ENCODE data around the gene U2AF2.
A peak's percentile ranks its signal among the peaks of the same experiment; 100 is the strongest.

The U2AF2 gene

DNA sequence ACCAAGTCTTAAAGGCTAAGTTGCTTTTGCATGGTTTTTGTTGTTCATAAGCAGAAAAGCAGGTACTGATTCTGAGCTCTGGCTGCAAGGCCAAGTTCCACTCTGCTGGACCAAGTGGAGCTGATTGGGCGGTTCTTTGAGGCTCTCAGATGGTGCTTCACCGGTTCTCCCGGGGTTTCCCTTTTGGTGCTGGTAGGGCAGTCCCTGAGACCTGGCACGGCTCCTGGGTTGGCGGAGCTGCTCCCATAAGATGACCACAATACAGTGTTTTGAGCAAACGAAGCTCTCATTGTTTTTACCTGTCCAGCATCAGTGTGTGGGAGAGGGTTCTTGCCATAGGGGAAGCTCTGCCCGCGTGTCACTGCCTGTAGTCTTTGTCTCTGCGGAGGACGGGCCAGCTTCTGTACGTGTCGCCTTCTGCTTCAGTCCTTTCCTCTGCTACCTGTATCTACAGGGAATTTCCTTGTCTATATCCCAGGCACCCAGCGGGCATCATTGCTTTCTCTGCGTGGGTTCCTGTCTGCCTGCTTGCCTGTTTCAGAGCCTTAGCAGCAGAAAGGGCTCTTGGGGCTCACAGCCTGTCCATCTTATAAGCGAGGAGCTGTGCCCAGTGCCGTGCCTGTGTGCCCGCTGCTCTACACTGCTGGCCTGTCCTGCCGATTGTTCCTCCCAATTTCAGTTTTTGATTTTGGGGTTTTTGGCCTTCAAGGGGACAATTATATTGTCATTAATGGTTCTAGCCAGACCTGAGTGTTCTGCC is 2.3 kb downstream of the U2AF2 start:
- DNase-seq (ENCODE audit: low spot score): no peak

DNA sequence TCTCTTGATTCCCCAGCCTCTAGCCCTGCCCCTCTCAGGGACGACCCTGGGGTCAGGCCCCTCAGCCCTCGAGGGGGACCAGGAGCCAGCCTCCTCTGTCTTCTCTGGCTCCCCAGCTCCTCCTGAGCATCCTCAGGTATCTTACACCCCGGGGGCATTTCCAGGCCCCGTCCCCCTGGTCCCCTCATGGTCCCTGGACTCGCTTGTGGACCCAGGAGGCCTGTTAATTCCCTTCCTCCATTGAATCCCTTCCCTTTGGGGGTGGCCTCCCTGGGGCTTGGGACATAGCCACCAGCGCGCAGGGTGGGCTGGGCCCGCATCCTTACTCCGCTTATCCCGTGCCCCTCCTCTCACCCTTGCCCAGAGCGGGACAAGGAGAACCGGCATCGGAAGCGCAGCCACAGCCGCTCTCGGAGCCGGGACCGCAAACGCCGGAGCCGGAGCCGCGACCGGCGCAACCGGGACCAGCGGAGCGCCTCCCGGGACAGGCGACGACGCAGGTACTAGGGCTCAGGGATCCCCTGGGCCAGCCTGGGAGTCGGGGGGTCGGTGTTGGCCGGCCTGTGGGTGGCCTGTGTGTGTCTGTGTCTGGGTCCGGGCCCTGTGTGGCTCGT is 4.1 kb downstream of the U2AF2 start:
- no peak for DNase-seq (ENCODE audit: low spot score)

DNA sequence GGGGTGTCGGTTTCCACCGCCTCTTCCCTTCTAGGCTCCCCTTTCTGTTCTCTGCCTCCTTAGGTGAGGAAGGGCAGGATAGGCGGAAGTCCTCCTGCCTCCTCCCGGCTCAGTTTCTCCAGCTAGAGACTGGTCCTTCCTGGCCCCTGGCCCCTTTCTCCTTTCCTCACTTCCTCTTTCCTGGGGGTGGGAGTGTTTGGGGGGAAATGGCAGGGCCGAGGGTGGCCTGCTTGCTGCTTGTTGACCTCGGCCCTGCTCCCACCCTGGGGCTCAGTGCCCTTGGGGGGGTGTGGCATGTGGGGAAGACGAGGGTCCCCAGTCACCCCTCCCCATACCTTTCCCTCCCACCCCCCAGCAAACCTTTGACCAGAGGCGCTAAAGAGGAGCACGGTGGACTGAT is 5.0 kb downstream of the U2AF2 start:
- DNase-seq (ENCODE audit: low spot score): no peak

DNA sequence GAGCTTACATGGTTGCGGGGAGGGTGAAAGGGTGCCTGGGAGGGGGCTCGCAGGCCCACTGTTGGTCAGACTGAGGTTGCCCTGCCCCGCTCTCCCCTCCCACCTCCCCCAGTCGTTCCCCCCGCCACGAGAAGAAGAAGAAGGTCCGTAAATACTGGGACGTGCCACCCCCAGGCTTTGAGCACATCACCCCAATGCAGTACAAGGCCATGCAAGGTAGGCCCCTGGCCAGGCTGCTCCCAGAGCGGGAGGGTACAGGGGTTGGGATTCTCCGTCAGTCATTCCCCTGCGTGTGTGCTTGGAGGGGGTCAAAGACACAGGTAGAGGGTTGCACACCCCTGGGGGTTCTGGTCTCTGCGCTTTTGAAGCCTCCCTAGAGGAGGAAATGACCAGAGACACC is 5.6 kb downstream of the U2AF2 start:
- no peak for DNase-seq (ENCODE audit: low spot score)

DNA sequence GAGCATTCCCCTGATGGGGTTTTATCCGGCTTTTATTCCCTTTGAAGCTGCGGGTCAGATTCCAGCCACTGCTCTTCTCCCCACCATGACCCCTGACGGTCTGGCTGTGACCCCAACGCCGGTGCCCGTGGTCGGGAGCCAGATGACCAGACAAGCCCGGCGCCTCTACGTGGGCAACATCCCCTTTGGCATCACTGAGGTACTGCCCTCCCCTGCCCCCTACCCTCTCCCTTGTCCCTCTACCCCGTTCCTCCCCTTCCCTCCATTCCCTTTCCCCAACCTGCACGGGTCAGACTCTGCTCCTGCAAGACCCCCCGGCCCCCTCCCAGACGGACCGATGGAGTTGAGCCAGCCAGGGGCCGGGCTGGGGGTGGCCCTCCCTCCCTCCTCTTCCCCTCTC is 6.2 kb downstream of the U2AF2 start:
- DNase-seq (ENCODE audit: low spot score): no peak

DNA sequence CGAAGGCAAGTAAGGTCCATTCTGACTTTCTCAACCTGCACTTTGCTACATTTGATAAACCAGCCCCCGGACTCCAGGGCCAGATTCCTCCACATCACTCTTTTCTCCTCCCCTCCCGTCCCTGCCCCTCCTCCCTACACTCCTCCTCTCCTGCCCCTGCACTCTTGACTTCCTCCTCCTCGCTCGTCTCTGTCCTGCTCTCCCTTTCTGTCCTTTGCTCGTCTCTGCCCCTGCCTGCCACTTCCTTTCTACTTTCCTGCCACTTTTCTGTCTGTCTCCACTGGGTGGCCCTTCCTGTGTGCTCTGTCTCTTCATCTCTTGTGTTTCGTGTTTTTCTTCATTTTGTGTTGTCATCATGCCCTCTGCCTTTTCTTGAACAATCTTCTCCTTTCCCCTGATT is 7.0 kb downstream of the U2AF2 start:
- DNase-seq (ENCODE audit: low spot score): no peak

DNA sequence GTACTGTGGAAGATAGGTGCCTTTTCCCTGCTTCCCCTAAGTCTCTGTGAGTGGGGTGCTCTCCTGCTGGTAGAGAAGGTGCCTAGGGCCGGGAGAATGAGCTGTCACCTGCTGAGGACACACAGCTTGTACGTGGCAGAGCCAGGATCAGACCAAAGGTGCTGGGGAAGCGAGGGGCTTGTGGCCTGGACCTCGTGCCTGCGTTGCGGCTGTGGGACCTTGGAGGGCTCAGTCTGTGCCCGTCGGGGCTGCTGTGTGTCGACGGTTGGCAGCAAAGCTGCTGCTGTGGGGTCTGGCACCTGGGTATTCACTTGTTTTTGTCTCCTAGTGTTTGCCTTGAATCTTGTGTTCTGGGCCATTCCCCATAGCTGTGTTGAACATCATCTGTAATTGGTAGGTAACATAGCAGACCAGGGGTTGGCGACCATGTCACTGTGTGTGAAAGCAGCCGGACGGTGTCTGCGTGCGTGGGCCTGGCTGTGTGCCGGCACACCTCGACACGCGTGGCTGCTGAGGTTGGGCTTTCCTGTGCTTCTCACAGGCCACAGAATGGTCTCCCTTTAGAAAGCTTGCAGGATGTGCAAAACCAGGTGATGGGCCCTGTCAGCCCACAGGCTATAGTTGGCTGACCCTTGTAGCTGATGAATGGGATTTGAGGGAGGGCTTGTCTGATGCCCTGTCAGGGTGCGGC is 9.2 kb downstream of the U2AF2 start:
- no peak for DNase-seq (ENCODE audit: low spot score)

DNA sequence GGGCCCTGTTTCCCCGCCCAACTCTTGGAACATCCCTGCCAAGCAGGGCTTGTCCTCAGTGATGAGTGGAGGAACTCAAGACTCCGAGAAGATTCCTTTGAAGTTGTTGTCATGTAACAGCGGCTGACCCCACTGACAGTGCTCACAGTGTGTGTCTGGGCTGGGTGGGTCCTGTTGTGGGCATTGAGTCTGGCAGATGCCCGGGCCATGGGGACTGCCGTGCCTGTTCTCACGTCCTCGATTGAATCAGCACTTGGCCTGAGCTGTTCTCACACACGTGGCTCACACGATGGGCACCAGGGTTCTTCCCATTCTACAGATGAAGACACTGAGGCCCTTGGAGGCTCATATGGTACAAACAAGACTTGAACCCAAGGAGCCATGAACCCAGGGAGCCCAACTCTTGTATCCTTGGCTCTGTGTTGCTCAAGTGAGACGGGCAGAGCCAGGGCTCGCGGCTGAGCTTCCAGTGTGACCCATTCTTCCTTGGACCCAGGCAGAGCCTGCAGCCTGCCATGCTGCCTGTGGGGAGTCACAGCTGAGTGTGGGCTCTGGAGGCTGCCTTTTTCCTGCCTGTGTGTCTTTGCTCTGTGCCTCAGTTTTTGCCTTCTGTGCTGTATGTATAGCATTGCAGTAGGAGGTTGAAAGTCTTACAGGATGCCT is 11.6 kb downstream of the U2AF2 start:
- no peak for DNase-seq (ENCODE audit: low spot score)

DNA sequence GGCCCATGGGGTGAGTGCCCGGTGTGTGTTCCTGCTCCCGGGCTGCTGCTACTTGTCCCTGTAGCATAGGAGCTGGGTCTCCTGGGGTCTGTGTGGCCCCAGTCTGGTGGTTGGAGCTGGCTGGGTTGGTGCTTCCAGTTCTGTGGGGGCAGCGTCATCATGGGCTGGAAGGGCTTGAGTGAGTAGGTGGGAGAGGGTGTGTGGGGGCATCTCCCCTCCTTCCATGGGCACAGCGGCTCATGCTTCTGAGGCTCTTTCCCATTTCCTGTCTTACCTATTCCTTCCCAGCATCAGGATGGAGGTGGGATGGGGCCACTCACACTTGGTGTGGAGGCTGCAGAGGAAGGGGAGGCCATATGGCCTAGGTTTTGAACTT is 12.2 kb downstream of the U2AF2 start:
- no peak for DNase-seq (ENCODE audit: low spot score)

DNA sequence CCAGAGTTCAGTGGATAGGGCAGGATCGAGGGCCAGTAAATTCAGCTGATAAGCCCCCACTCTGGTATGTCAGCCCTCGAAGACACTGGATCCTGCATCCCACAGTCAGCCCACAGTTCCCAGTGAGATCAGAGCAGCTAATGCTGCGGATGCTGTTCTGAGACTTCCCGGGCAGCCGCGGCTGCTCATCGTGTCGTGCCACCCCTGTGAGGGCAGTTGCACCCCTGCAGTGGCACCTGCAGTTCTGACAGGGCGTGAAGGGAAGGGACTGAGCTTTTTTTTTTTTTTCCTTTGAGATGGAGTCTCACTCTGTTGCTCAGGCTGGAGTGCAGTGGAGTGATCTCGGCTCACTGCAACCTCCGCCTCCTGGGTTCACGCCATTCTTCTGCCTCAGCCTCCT is 12.7 kb downstream of the U2AF2 start:
- no peak for DNase-seq (ENCODE audit: low spot score)

DNA sequence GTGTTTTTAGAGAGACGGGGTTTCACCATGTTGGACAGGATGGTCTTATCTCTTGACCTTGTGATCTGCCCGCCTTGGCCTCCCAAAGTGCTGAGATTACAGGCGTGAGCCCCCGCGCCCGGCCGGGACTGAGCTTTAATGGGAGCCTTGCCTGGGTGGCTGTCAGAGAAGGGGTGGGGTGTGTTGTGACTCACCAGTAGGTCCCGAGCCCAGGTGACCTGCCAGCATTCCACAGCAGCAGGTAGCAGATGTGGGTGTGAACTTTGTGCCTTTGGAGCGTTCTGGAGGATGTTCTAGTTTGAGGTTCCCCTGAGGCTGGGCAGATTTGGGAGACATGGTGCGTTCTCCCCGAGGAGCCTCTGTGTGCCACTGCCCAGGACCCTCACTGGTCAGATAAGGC is 13.1 kb downstream of the U2AF2 start:
- no peak for DNase-seq (ENCODE audit: low spot score)

DNA sequence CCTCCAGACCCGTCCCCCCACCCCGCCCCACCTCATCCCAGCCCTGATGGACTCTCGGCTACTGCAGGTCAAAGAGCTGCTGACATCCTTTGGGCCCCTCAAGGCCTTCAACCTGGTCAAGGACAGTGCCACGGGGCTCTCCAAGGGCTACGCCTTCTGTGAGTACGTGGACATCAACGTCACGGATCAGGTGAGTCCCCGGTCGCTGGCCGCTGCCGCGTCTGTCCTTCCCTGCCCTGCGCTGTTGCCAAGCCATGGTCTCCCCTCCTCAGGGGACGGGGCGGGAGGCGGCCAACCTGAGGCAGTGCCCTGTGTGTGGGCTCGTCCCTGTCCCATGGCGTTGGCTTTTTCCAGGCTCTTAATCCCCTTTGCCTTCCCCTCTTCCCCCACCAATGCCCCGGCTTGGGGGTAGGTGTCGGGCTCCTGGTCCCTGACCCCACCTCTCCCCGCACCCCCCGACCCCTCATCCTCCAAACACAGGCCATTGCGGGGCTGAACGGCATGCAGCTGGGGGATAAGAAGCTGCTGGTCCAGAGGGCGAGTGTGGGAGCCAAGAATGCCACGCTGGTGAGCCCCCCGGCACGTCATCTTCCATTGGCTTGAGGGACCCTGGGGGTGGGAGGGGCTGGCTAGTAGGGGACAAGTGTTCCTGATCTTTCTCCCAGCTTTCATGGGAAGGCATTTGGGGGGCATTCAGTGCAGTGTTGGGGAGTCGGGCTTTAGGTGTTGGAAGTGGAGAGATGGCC is 13.9 kb downstream of the U2AF2 start:
- no peak for DNase-seq (ENCODE audit: low spot score)

DNA sequence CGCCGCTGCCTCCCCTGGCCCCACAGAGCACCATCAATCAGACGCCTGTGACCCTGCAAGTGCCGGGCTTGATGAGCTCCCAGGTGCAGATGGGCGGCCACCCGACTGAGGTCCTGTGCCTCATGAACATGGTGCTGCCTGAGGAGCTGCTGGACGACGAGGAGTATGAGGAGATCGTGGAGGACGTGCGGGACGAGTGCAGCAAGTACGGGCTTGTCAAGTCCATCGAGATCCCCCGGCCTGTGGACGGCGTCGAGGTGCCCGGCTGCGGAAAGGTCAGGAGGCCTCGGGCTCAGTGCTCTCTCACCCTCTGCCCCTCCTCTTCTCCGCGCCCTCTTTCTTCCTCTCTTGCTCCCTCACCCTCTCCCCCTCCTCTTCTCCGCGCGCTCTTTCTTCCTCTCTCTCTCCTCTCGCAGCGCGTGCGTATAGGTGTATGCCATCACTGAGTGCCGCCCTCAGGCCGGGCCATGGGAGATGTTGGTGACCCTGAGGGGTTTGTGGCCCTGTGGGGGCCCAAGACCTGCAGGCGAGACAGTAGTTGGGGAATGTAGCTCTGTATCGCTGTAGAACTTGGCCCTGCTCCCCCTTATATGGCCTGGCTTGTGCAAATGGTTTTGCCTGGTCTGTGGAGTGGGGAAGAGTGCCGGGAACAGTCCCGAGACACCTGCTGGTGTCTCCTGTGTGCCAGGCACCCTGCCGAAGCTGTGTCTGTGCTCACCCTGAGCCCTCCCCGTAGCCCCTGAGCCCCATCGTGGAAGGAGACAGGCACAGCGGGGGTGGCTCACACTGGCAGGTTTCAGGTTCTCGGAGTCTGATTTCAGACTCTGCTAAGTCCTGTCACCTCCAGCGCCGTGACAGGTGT is 14.8 kb downstream of the U2AF2 start:
- DNase-seq (ENCODE audit: low spot score): no peak

DNA sequence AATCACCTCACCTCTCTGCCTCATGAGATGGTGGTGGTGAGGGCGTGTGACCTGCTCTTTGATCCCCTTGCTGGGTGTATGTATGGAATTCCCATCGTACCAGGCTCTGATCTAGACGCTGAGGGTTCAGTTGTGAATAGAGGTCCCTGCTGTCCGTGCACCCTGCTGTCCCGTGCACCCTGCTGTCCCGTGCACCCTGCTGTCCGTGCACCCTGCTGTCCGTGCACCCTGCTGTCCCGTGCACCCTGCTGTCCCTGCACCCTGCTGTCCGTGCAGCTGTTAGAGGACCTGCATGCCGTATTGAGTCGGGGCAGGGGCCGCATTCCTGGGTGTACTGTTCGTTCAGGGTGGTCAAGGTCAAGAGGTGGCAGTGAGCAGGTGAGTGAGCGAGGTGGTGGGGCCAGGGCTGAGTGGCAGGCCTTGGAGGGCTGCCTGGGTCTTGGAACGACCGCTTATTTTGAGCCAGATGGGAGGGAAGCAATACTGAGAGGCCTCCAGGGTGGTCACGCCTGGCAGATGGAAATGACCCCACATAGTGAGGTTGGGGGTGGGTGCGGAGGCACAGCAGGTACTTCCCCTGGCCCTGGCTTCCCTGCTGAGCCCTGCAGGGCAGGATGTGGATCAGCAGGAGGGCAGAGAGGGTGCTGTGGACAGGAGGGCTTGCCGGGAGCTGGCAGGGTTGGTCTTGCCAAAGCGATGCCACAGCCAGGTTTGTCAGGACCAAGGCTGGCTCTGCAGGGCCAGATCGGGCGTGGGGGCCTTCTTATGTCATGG is 15.6 kb downstream of the U2AF2 start:
- DNase-seq (ENCODE audit: low spot score): no peak

DNA sequence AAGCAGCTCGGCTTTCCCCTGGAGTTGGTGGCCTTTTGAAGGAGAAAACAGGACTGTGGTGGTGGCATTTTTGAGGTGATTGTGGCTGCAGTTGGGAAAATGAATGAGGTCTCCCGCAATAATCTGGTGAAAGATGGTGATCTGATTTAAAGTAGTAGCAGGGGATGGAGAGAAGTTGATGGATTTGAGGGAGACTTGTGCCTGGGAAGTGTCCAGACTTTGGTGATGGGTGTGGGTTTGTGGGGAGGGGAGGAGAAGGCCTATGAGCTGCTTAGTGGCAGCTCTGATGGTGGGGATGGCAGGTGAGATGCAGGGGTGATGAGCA is 16.2 kb downstream of the U2AF2 start:
- no peak for DNase-seq (ENCODE audit: low spot score)

DNA sequence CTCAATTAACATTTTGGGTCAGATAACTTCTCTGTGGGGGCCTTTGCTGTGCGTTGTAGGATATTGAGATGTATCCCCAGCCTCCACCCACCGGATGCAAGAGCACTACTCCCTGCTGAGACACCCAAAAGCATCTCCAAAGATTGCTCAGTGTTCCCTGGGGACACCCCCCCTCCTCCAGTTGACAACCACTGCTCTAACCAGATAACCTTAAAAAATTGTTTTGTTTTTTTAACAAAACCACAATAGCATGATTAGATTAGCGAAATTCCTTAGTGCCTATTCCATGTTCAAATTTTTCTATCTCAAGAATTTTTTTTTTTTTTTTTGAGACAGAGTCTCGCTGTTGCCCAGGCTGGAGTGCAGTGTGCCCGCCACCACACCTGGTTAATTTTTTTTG is 17.6 kb downstream of the U2AF2 start:
- no peak for DNase-seq (ENCODE audit: low spot score)

DNA sequence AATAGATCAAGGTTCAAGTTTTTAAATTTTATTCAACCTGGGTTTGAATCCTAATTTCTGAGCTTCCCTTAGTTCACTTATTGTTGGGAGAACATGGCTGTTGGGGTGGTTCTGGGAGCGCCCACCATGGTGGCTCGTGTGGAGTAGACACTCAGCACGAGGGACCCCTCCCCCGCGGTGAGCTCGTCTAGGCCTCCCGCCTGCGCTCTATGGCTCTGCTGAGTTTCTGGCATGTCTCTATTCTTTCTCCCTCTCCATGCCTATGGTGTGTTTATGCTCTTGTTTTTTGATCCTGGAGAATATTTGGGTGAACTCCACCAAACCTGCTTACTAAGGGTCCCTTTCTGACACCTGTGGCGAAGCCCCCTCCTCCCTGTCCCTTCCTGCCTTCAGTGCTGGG is 18.6 kb downstream of the U2AF2 start:
- DNase-seq (ENCODE audit: low spot score): no peak

DNA sequence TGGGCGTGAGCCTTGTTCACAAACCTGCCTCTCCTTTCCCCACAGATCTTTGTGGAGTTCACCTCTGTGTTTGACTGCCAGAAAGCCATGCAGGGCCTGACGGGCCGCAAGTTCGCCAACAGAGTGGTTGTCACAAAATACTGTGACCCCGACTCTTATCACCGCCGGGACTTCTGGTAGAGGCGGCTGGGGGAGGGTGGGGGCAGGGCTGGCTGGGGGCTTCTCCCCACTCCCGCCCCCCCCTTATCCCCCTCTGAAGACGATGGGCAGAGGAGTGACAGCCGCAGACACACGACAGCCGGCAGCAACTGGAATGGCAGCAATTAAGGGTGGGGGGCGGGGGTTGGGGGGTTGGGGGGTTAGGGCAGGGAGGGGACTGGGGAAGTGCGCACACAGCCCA is 19.1 kb downstream of the U2AF2 start:
- DNase-seq (ENCODE audit: low spot score): no peak

DNA sequence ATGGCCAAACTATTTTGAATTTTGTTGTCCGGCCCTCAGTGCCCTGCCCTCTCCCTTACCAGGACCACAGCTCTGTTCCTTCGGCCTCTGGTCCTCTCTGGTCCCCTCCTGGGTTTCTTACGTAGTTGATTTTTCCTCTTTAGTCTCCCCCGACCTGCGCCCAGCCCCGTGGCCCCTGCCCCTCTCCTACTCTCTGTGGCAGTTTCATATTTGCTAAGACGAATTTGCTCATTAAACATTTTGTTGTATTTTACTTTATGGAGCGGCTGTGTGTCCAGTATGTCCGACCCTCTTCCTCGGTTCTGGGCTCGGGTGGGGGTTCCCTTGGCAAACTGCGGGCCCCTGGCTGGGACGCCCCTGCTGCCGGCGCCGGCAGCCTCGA is 19.6 kb downstream of the U2AF2 start:
- DNase-seq (ENCODE audit: low spot score): no peak

DNA sequence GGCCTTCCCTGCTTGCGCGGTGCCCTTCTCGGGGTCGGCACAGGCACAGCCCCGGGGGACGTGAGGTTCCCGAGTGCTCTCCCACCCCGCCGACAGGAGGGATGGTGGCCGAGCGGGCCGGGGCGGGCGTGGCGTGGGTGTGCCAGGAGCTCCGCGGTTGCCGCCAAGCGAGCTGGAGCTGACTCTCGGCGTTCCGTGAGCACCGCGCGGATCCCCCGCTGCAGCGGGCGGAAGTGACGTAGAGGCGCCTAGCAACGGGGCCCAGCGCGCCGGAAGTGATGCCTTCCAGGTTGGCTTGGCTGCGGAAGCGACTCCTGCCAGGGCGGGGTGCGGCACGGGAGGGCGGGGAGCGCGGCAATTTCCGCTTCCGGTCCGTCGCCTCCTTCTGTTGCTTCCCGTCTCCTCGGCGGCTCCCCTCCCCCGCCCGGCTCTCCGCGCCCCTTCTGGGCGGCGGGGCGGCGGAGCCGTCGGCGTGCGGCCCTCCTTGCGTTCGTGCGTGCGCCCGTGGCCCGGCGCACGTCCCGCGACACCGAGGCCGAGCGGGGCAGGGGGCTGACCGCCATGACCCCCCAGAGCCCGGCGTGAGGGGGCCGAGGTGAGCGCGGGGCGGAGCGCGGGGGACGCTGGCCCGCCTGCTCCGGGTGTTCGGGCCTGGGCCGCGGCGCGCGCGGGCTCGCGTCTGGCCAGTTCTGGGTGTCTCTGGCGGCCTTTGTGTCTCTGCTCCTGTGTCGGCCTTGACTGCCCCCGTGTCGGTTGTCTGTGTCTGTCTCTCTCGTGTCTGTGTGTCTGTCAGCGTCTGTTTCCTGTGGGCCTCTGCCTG is 20.2 kb downstream of the U2AF2 start, which contains the start of gene EPN1:
TSS of gene EPN1 (plus strand) at position 386 of the 820 bp plus-strand sequence. CDS start 3,402 bp downstream, outside the sequence.
- DNase-seq (ENCODE audit: low spot score): peak; percentile 99
